Bronchial epithelial cell (primary cell): ENCODE measurements around the gene TOR2A. TPM values are rescaled to one million over a fixed set of nuclear protein-coding genes. Genes with fewer than 3 reads are reported as not detected.
A peak's percentile ranks its signal among the peaks of the same experiment; 100 is the strongest.

Experiments used
- DNase-seq: peaks from one replicate; pipeline ENCODE4 v3.0.0-alpha.2; 2010; ENCODE audit warnings: low read depth
- FAIRE-seq: peaks from 2 replicates; lab custom pipeline; 2011; peaks lifted over from hg19 to GRCh38; lab: Jason Lieb, UNC
- H3K27me3 ChIP-seq: 2 replicates; pipeline ENCODE4 v1.5.1; 2011; ENCODE audit warnings: low read length; ENCODE audit not compliant: control insufficient read depth, insufficient read depth
- H3K36me3 ChIP-seq: 2 replicates; pipeline ENCODE4 v1.5.1; 2011; ENCODE audit warnings: low read length; ENCODE audit not compliant: control insufficient read depth, insufficient read depth
- H3K4me3 ChIP-seq: 2 replicates; pipeline ENCODE4 v1.5.1; 2011; ENCODE audit warnings: mild to moderate bottlenecking, low read depth, low read length, control low read depth
- CTCF ChIP-seq: IDR thresholded peaks from 2 replicates; pipeline ENCODE4 v1.5.1; 2011; ENCODE audit warnings: mild to moderate bottlenecking, moderate library complexity, low read length, control low read depth, inconsistent platforms; ENCODE audit not compliant: insufficient read depth, severe bottlenecking
- total RNA-seq: library from RNA; depleted of rRNA; stranded (reverse); fragments of >200 nt; gene quantifications from 2 replicates; pipeline ENCODE4 v1.2.1, GENCODE V29; 2014

The TOR2A gene
- total RNA-seq, 1 donor from 2014 or later = 1.8 TPM

GRCh38 chr9:127729522-127730256 is 5.4 kb downstream of the TOR2A start:
- no peak for FAIRE-seq
- H3K36me3 ChIP-seq = peaks cover 1% of the 10 kb centered on the region
- no peak overlapping the region for H3K4me3 ChIP-seq
- no peak for DNase-seq
- H3K27me3 ChIP-seq = no peaks in the 10 kb centered on the region
- TF ChIP-seq CTCF = no peak

DNA sequence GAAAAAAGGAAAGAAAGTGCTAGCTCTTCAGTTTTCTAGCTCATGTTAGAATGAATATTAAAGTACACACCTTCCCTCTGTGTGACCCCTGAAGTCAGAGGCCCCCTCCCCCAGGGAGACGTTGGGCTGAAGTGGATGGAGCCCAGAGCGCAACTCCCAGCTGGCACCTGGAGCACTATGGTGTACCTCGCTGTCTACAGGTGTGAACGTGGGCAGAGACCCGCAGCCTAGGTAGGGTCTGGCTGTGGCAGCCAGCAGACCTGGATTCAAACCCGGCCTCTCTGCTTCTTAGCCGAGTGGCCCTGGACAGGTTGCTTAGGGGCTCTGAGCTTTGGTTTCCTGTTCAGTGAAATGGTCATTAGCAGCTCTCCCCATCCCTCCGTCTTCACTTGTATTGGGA is 6.3 kb downstream of the TOR2A start:
- no peak for FAIRE-seq
- no peak for TF ChIP-seq CTCF
- Histone ChIP-seq H3K4me3 (no peak overlapping the region), H3K36me3 (peaks cover 1% of the 10 kb centered on the region), H3K27me3 (no peaks in the 10 kb centered on the region)
- DNase-seq = no peak

GRCh38 chr9:127726871-127727270 is 8.2 kb downstream of the TOR2A start:
- FAIRE-seq = no peak

DNA sequence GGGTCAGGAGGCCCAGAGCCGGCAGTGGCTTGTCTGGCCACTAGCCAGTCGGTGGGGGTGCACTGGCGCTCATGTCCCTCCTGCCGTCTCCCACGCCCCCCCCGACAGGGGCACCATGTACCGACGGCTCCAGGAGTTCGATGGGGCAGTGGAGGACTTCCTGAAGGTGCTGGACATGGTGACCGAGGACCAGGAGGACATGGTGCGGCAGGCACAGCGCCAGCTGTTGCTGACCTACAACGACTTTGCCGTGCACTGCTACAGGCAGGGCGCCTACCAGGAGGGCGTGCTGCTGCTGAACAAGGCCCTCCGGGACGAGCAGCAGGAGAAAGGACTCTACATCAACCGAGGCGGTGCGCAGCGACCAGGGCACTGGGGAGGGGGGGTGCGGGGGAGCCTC is 11.1 kb downstream of the TOR2A start:
- TF ChIP-seq CTCF = no peak
- Histone ChIP-seq H3K4me3 (no peak overlapping the region), H3K36me3 (no peaks in the 10 kb centered on the region), H3K27me3 (no peaks in the 10 kb centered on the region)
- DNase-seq = no peak
- FAIRE-seq = no peak

More at GRCh38 chr9:127726871-127727270, 8.2 kb downstream of the TOR2A start:
- no peaks in the 10 kb centered on the region for H3K36me3 ChIP-seq
- TF ChIP-seq CTCF = no peak
- DNase-seq = no peak
- H3K4me3 ChIP-seq = no peak overlapping the region
- no peaks in the 10 kb centered on the region for H3K27me3 ChIP-seq

DNA sequence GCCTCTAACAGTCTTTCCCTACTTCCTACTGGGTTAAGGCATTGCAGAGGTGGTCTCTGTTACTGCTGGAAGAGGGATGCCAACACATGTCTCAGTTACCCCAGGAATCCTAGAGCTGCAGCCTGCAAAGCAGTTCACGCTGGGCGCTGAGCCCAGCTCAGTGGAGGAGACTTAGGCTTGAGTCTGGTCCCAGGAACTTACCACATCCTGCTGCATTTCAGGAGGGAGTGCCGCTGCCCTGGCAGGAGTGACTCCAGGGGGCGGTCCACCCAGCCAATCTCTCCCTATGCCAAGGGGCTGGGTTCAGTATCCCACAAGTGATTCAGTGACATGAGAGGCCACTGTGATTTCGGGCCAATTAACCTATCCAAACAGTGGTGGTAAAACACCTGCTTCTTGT is 11.7 kb downstream of the TOR2A start:
- no peak for TF ChIP-seq CTCF
- DNase-seq = peak; percentile 44
- H3K36me3 ChIP-seq = no peaks in the 10 kb centered on the region
- no peak for FAIRE-seq
- H3K4me3 ChIP-seq = no peak overlapping the region
- H3K27me3 ChIP-seq = no peaks in the 10 kb centered on the region

DNA sequence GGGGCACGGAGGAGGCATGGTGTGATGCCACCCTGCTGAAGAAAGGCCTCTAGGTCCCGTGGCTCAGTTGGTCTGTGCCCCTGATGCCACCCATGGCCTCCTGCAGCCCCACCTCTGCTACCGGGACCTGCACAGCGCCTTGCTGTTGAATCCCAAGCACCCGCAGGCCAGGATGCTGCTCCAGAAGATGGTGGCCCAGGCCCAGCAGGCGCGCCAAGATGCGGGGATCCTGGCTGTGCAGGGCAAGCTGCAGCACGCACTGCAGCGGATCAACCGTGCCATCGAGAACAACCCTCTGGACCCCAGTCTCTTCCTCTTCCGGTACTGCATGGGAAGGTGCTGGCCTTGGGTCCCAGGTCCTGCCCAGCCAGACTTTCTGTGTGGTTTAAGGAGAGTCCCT is 12.1 kb downstream of the TOR2A start:
- H3K4me3 ChIP-seq = no peak overlapping the region
- TF ChIP-seq CTCF = no peak
- FAIRE-seq (no peak), DNase-seq (no peak)
- no peaks in the 10 kb centered on the region for H3K27me3 ChIP-seq
- no peaks in the 10 kb centered on the region for H3K36me3 ChIP-seq
